ENCODE data around the gene STAP1. TPM values are rescaled to one million over a fixed set of nuclear protein-coding genes. Genes with fewer than 3 reads are reported as not detected.

The STAP1 gene
- total and polyA plus RNA-seq, 4 donors, result 0.03 to 0.51 (median 0.29) TPM

- H3K4me3 ChIP-seq (ENCODE audit: low read depth in 1 of 3, low read length in 3 of 3), result no peak overlapping the region
- H3K27ac ChIP-seq (ENCODE audit: low read depth in 1 of 2, low read length in 2 of 2), result no peak overlapping the region
- H3K36me3 ChIP-seq (ENCODE audit: control insufficient read depth in 4 of 4, insufficient read depth in 3 of 4, low read depth in 1 of 4, low read length in 3 of 4), result no peaks in the 10 kb centered on the region
- DNase-seq (ENCODE audit: low spot score), result no peak
- TF ChIP-seq, protein P1, sequence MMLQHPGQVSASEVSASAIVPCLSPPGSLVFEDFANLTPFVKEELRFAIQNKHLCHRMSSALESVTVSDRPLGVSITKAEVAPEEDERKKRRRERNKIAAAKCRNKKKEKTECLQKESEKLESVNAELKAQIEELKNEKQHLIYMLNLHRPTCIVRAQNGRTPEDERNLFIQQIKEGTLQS (IDR thresholded peaks at IDR 0.05), result no peak
- no peak for TF ChIP-seq HNF4G (IDR thresholded peaks at IDR 0.05)
- no peak for TF ChIP-seq YY1 (IDR thresholded peaks at IDR 0.05)
- no peak for TF ChIP-seq RXRA (IDR thresholded peaks at IDR 0.05)
- no peak for TF ChIP-seq TAF1 (conservative IDR thresholded peaks at IDR 0.05)
- TF ChIP-seq, protein P2, sequence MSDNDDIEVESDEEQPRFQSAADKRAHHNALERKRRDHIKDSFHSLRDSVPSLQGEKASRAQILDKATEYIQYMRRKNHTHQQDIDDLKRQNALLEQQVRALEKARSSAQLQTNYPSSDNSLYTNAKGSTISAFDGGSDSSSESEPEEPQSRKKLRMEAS (IDR thresholded peaks at IDR 0.05), result no peak
- TF ChIP-seq, protein P3, sequence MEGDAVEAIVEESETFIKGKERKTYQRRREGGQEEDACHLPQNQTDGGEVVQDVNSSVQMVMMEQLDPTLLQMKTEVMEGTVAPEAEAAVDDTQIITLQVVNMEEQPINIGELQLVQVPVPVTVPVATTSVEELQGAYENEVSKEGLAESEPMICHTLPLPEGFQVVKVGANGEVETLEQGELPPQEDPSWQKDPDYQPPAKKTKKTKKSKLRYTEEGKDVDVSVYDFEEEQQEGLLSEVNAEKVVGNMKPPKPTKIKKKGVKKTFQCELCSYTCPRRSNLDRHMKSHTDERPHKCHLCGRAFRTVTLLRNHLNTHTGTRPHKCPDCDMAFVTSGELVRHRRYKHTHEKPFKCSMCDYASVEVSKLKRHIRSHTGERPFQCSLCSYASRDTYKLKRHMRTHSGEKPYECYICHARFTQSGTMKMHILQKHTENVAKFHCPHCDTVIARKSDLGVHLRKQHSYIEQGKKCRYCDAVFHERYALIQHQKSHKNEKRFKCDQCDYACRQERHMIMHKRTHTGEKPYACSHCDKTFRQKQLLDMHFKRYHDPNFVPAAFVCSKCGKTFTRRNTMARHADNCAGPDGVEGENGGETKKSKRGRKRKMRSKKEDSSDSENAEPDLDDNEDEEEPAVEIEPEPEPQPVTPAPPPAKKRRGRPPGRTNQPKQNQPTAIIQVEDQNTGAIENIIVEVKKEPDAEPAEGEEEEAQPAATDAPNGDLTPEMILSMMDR (IDR thresholded peaks at IDR 0.05; ENCODE audit: low read depth, low read length, missing input control), result no peak
- no peak for TF ChIP-seq ZBTB33 (IDR thresholded peaks at IDR 0.05)
- TF ChIP-seq EGR1 (IDR thresholded peaks at IDR 0.05; ENCODE audit: low read depth in 2 of 2), result no peak
- no peak for TF ChIP-seq GABPA (IDR thresholded peaks at IDR 0.05 in 1 of 2, conservative IDR thresholded peaks at IDR 0.05 in 1 of 2)
- no peak for TF ChIP-seq HNF4A (conservative IDR thresholded peaks at IDR 0.05)
- no peak for TF ChIP-seq FOXA2 (IDR thresholded peaks at IDR 0.05)
- TF ChIP-seq, protein P4, sequence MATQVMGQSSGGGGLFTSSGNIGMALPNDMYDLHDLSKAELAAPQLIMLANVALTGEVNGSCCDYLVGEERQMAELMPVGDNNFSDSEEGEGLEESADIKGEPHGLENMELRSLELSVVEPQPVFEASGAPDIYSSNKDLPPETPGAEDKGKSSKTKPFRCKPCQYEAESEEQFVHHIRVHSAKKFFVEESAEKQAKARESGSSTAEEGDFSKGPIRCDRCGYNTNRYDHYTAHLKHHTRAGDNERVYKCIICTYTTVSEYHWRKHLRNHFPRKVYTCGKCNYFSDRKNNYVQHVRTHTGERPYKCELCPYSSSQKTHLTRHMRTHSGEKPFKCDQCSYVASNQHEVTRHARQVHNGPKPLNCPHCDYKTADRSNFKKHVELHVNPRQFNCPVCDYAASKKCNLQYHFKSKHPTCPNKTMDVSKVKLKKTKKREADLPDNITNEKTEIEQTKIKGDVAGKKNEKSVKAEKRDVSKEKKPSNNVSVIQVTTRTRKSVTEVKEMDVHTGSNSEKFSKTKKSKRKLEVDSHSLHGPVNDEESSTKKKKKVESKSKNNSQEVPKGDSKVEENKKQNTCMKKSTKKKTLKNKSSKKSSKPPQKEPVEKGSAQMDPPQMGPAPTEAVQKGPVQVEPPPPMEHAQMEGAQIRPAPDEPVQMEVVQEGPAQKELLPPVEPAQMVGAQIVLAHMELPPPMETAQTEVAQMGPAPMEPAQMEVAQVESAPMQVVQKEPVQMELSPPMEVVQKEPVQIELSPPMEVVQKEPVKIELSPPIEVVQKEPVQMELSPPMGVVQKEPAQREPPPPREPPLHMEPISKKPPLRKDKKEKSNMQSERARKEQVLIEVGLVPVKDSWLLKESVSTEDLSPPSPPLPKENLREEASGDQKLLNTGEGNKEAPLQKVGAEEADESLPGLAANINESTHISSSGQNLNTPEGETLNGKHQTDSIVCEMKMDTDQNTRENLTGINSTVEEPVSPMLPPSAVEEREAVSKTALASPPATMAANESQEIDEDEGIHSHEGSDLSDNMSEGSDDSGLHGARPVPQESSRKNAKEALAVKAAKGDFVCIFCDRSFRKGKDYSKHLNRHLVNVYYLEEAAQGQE (IDR thresholded peaks at IDR 0.05), result no peak
- no peak for TF ChIP-seq JUND (IDR thresholded peaks at IDR 0.05)
- TF ChIP-seq NR2F2 (IDR thresholded peaks at IDR 0.05), result no peak
- no peak for TF ChIP-seq SP1 (IDR thresholded peaks at IDR 0.05)
- no peak for TF ChIP-seq FOXA1 (IDR thresholded peaks at IDR 0.05)
- no peak overlapping the region for H3K9ac ChIP-seq (ENCODE audit: low read depth in 1 of 2, low read length in 2 of 2)
- whole genome bisulfite sequencing, result 69% methylated on average over 4 of the region's 4 CpGs
- H3K4me1 ChIP-seq (ENCODE audit: control insufficient read depth in 4 of 4, insufficient read depth in 4 of 4, low read length in 3 of 4), result no peaks in the 10 kb centered on the region
- no peaks in the 10 kb centered on the region for H3K9me3 ChIP-seq (ENCODE audit: control insufficient read depth in 4 of 4, low read length in 3 of 4)
- no peaks in the 10 kb centered on the region for H3K27me3 ChIP-seq (ENCODE audit: control insufficient read depth in 4 of 4, insufficient read depth in 4 of 4, low read length in 3 of 4)
Measured at GRCh38 chr4:67576059-67576466, 17.5 kb downstream of the STAP1 start.

GRCh38 chr4:67576538-67576937 lies 18.0 kb downstream of the STAP1 start:
- no peak for DNase-seq (ENCODE audit: low spot score)
- H3K9me3 ChIP-seq (ENCODE audit: control insufficient read depth in 4 of 4, low read length in 3 of 4), result no peaks in the 10 kb centered on the region
- H3K27me3 ChIP-seq (ENCODE audit: control insufficient read depth in 4 of 4, insufficient read depth in 4 of 4, low read length in 3 of 4), result no peaks in the 10 kb centered on the region
- whole genome bisulfite sequencing, result 83% methylated on average over 1 of the region's 1 CpG
- H3K36me3 ChIP-seq (ENCODE audit: control insufficient read depth in 4 of 4, insufficient read depth in 3 of 4, low read depth in 1 of 4, low read length in 3 of 4), result no peaks in the 10 kb centered on the region
- no peak overlapping the region for H3K4me3 ChIP-seq (ENCODE audit: low read depth in 1 of 3, low read length in 3 of 3)
- H3K9ac ChIP-seq (ENCODE audit: low read depth in 1 of 2, low read length in 2 of 2), result no peak overlapping the region
- H3K4me1 ChIP-seq (ENCODE audit: control insufficient read depth in 4 of 4, insufficient read depth in 4 of 4, low read length in 3 of 4), result no peaks in the 10 kb centered on the region
- TF ChIP-seq, protein P4 (IDR thresholded peaks at IDR 0.05), result no peak
- TF ChIP-seq GABPA (IDR thresholded peaks at IDR 0.05 in 1 of 2, conservative IDR thresholded peaks at IDR 0.05 in 1 of 2) (no peak), HNF4G (IDR thresholded peaks at IDR 0.05) (no peak), NR2F2 (IDR thresholded peaks at IDR 0.05) (no peak)
- TF ChIP-seq, protein P2 (IDR thresholded peaks at IDR 0.05), result no peak
- H3K27ac ChIP-seq (ENCODE audit: low read depth in 1 of 2, low read length in 2 of 2), result no peak overlapping the region
